HG03066 (cell line): Measurements from ENCODE around the gene WDR53.
"Not testable (repeated sequence)": the region's sequence is repeated elsewhere in the genome, so short reads cannot be mapped to it uniquely, and the experiment has no call there.

Experiments
- ATAC-seq: cut with Tn5 transposase; IDR thresholded peaks from one replicate; pipeline ENCODE4 v1.9.1; 2021; ENCODE audit warnings: low read depth; ENCODE audit not compliant: unreplicated experiment

The WDR53 gene

DNA sequence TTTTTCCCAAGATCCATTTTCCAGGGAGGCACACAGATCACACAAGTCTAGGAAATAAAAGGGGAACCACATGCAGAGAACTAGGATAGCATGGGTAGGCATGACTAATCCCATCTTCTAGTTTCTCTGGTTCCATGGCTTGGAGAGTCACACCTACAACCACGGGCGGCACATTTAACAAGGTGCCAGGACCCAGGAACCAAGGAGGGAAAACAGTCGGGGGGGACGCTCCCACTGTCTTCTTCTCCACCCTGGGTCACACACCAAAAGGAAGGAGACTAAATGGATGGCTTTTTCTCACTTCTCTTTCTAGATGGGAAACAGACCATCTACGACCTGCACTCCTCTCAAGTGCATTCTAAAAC is 48.7 kb downstream of the WDR53 start:
- ATAC-seq = no peak

GRCh38 chr3:196518966-196519717 is 49.2 kb downstream of the WDR53 start:
- no peak for ATAC-seq

DNA sequence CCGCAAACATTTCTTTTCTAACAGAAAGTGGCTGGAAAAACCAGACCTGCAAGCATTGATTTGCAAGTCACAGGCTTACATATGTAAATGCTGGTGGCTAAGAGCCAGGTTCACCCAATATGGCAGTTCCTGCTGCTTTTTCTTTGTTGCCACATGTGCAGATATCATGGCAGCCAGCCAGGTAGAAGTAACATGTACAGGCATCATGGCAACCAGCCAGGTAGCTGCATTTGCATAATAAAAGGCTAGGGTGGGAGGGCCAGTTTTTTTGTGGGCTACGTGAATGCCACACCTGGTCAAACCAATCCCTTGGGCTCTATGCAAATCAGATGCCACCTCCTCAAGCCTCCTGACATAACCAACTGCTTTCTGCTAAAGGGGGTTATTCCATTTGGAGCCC is 50.4 kb downstream of the WDR53 start:
- ATAC-seq = no peak

- ATAC-seq = no peak
Observed at GRCh38 chr3:196517162-196517800, 51.1 kb downstream of the WDR53 start.

GRCh38 chr3:196514913-196515621 is 53.3 kb downstream of the WDR53 start, which contains the start of gene SMCO1:
SMCO1 (minus strand) TSS chr3:196515346; CDS start chr3:196515209, 137 bp downstream.
- no peak for ATAC-seq

DNA sequence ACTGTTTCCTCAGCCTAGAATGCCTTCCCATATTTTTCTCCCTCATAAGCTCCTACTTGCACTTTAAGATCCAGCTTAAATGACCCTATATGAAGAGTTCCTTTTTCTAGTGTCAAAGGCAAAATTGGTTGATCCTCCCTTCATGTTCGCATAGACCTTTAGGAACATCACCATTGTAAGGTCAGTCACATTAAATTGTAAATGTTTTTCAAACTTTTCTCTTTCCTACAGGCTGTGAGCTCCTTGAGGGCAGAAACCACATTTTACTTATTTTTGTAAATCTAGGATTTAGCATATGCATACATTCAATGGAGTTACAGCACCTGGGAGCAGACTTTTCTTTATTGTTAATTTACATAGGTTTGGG is 54.0 kb downstream of the WDR53 start:
- ATAC-seq = no peak

GRCh38 chr3:196513697-196514349 is 54.5 kb downstream of the WDR53 start:
- ATAC-seq = no peak

- not testable (repeated sequence) for ATAC-seq
Observed at GRCh38 chr3:196511646-196512425, 56.5 kb downstream of the WDR53 start.

DNA sequence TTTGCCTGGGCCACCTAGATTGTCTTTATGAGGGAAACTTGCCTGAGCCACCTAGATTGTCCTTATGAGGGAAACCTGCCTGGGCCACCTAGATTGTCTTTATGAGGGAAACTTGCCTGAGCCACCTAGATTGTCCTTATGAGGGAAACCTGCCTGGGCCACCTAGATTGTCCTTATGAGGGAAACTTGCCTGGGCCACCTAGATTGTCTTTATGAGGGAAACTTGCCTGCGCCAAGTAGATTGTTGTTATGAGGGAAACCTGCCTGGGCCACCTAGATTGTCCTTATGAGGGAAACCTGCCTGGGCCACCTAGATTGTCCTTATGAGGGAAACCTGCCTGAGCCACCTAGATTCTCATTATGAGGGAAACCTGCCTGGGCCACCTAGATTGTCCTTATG is 57.2 kb downstream of the WDR53 start:
- not testable (repeated sequence) for ATAC-seq

DNA sequence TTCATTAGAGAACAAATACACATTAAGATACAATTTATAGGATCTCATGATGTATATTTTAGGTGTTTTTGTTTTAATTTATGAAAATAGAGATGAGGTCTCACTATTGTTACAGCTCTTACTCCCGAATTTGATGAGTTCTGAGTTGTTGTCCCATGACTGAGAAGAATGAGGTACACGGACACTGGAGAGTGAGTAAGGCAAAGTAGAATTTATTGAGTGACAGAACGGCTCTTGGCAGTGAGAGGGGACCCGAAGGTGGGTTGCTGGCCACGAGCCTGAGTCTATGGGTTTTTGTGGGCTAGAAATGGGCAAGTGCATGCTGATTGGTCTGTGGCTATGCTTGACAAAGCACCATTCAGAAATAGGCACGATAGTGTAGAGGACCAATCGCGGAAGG is 61.7 kb downstream of the WDR53 start:
- no peak for ATAC-seq

- ATAC-seq = no peak
Observed at GRCh38 chr3:196504556-196504955, 63.8 kb downstream of the WDR53 start.
